NCI-H1417 treated with DMSO at 0.1 percent for 48 hours (cell line): ENCODE results near the gene COMT.

Experiments
- DNase-seq: peaks from one replicate; lab custom pipeline; 2025; lab: John Stamatoyannopoulos, UW

Gene COMT

GRCh38 chr22:19970031-19970478 lies 28.5 kb downstream of the COMT start:
- no peak for DNase-seq

- no peak for DNase-seq
Measured at GRCh38 chr22:19970479-19971275, 29.1 kb downstream of the COMT start.

- DNase-seq: no peak
Measured at GRCh38 chr22:19971276-19972124, 29.9 kb downstream of the COMT start.

GRCh38 chr22:19972251-19972650 lies 30.7 kb downstream of the COMT start:
- no peak for DNase-seq

GRCh38 chr22:19972652-19973550 lies 31.3 kb downstream of the COMT start:
- no peak for DNase-seq

GRCh38 chr22:19973551-19974267 lies 32.1 kb downstream of the COMT start:
- DNase-seq: no peak

- DNase-seq: no peak
Measured at GRCh38 chr22:19974268-19974861, 32.8 kb downstream of the COMT start.

- DNase-seq: no peak
Measured at GRCh38 chr22:19974935-19975706, 33.5 kb downstream of the COMT start.

GRCh38 chr22:19975707-19976035 lies 34.1 kb downstream of the COMT start:
- DNase-seq: no peak

- DNase-seq: no peak
Measured at GRCh38 chr22:19976671-19977070, 35.1 kb downstream of the COMT start.

GRCh38 chr22:19977296-19978243 lies 36.0 kb downstream of the COMT start:
- no peak for DNase-seq

- DNase-seq: no peak
Measured at GRCh38 chr22:19978748-19979147, 37.2 kb downstream of the COMT start.

- no peak for DNase-seq
Measured at GRCh38 chr22:19979712-19980493, 38.3 kb downstream of the COMT start.

- DNase-seq: no peak
Measured at GRCh38 chr22:19980766-19981165, 39.2 kb downstream of the COMT start.

GRCh38 chr22:19981171-19981960 lies 39.8 kb downstream of the COMT start:
- DNase-seq: no peak

- DNase-seq: no peak
Measured at GRCh38 chr22:19981961-19982920, 40.7 kb downstream of the COMT start.
